Activated T-cell treated with anti-CD3 and anti-CD28 coated beads for 48 hours (primary cell): ENCODE results near the gene NUCKS1.

Experiments
- DNase-seq: peaks from one replicate; pipeline ENCODE4 v3.0.0-alpha.2; 2020; ENCODE audit warnings: low read depth

Gene NUCKS1

GRCh38 chr1:205669341-205670149 is 80.4 kb downstream of the NUCKS1 start:
- DNase-seq: no peak

- DNase-seq: no peak
Measured at GRCh38 chr1:205668951-205669340, 81.0 kb downstream of the NUCKS1 start.

- no peak for DNase-seq
Measured at GRCh38 chr1:205667909-205668643, 81.9 kb downstream of the NUCKS1 start.

GRCh38 chr1:205666372-205667166 is 83.4 kb downstream of the NUCKS1 start:
- DNase-seq: no peak

GRCh38 chr1:205665201-205666045 is 84.6 kb downstream of the NUCKS1 start:
- DNase-seq: no peak

- DNase-seq: no peak
Measured at GRCh38 chr1:205664399-205665017, 85.5 kb downstream of the NUCKS1 start.

GRCh38 chr1:205663286-205663936 is 86.6 kb downstream of the NUCKS1 start:
- no peak for DNase-seq
